Measurements from ENCODE around the gene THOC7. TPM values are rescaled to one million over a fixed set of nuclear protein-coding genes. Genes with fewer than 3 reads are reported as not detected.

Gene THOC7
- polyA plus RNA-seq, 3 donors: 22.2 to 74.8 (median 70.1) TPM

DNA sequence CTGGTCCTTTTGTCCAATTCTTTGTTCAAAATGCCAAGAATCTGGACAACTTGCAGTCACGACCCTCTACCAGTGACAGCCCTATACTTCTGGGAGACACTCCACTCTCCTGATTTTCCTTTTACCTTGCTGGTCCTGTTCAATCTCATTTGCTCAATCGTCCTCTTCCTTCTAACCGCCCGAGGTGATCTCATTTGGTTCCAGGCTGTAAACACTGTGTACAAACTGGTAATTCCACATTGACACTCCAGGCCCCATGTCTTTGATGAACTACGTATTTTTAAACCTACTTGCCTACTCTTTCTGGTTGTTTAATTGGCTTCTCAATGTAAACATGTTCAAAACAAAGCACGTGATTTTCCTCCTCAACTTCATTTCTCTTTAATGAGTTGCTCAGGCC is 68.2 kb downstream of the THOC7 start:
- TF ChIP-seq, protein P1, sequence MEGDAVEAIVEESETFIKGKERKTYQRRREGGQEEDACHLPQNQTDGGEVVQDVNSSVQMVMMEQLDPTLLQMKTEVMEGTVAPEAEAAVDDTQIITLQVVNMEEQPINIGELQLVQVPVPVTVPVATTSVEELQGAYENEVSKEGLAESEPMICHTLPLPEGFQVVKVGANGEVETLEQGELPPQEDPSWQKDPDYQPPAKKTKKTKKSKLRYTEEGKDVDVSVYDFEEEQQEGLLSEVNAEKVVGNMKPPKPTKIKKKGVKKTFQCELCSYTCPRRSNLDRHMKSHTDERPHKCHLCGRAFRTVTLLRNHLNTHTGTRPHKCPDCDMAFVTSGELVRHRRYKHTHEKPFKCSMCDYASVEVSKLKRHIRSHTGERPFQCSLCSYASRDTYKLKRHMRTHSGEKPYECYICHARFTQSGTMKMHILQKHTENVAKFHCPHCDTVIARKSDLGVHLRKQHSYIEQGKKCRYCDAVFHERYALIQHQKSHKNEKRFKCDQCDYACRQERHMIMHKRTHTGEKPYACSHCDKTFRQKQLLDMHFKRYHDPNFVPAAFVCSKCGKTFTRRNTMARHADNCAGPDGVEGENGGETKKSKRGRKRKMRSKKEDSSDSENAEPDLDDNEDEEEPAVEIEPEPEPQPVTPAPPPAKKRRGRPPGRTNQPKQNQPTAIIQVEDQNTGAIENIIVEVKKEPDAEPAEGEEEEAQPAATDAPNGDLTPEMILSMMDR (IDR thresholded peaks at IDR 0.05): no peak
- Mint-ChIP-seq H3K27me3 (ENCODE audit: low read depth in 3 of 3) (no peaks in the 10 kb centered on the region), H3K4me1 (peaks cover 2% of the 10 kb centered on the region), H3K9me3 (no peaks in the 10 kb centered on the region), H3K36me3 (no peaks in the 10 kb centered on the region), H3K27ac (no peak overlapping the region), H3K4me3 (no peak overlapping the region)
- no peaks in the 10 kb centered on the region for H3K27me3 ChIP-seq (ENCODE audit: control insufficient read depth in 2 of 2, insufficient read depth in 2 of 2, low read length in 2 of 2)
- H3K27ac ChIP-seq (ENCODE audit: low read depth in 1 of 2, low read length in 2 of 2): no peak overlapping the region
- 82% methylated on average over 6 of the region's 6 CpGs for WGBS (ENCODE audit: insufficient coverage)
- H3K79me2 ChIP-seq (ENCODE audit: insufficient read depth, low read length): no peaks in the 10 kb centered on the region
- H3K9me3 ChIP-seq (replicated peaks in 1 of 2; ENCODE audit: control insufficient read depth in 1 of 2, insufficient read depth in 1 of 2, low read length in 2 of 2): no peaks in the 10 kb centered on the region
- no peak for DNase-seq
- no peak overlapping the region for H3K4me3 ChIP-seq (replicated peaks in 1 of 3; ENCODE audit: low read depth in 2 of 3, low read length in 3 of 3)
- intact Hi-C loops (cut with micrococcal nuclease): no loop called here
- no peak overlapping the region for H3K4me2 ChIP-seq (replicated peaks; ENCODE audit: extremely low read depth, low read length, poor library complexity, severe bottlenecking)
- H3K36me3 ChIP-seq (replicated peaks in 1 of 2; ENCODE audit: control insufficient read depth in 1 of 2, insufficient read depth in 2 of 2, low read length in 2 of 2): no peaks in the 10 kb centered on the region
- H3K9ac ChIP-seq (ENCODE audit: insufficient read depth, low read length, poor library complexity, severe bottlenecking): no peak overlapping the region
- no peaks in the 10 kb centered on the region for H3K4me1 ChIP-seq (ENCODE audit: control insufficient read depth in 1 of 2, insufficient read depth in 2 of 2, low read length in 2 of 2)
- no peak overlapping the region for H2AFZ ChIP-seq (ENCODE audit: insufficient read depth, low read depth, low read length, poor library complexity, severe bottlenecking)
- no peaks in the 10 kb centered on the region for H4K20me1 ChIP-seq (ENCODE audit: insufficient read depth, low read length)

DNA sequence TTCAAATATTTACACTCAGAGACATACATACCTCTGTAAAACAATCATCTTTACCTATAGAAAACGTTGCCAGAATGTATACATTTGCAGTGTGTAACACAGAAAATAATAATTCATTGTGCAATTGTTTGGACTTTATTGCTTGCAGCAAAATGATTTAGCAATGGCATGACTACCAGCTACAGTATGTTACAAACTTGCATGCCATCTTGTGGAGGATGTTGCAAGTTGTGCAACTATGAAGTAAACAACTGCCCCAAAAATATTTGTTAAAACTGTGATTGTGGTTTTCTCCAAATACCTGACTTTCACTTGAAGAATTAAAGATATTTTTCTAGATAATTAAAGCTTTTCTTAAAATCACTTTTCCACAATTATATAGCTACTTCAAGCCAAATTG is 71.6 kb downstream of the THOC7 start:
- Histone ChIP-seq H4K20me1 (ENCODE audit: insufficient read depth, low read length) (no peaks in the 10 kb centered on the region), H3K4me2 (replicated peaks; ENCODE audit: extremely low read depth, low read length, poor library complexity, severe bottlenecking) (no peak overlapping the region), H3K27me3 (ENCODE audit: control insufficient read depth in 2 of 2, insufficient read depth in 2 of 2, low read length in 2 of 2) (no peaks in the 10 kb centered on the region), H3K4me3 (replicated peaks in 1 of 3; ENCODE audit: low read depth in 2 of 3, low read length in 3 of 3) (no peak overlapping the region), H3K27ac (ENCODE audit: low read depth in 1 of 2, low read length in 2 of 2) (no peak overlapping the region), H3K79me2 (ENCODE audit: insufficient read depth, low read length) (no peaks in the 10 kb centered on the region), H3K9me3 (replicated peaks in 1 of 2; ENCODE audit: control insufficient read depth in 1 of 2, insufficient read depth in 1 of 2, low read length in 2 of 2) (no peaks in the 10 kb centered on the region), H3K36me3 (replicated peaks in 1 of 2; ENCODE audit: control insufficient read depth in 1 of 2, insufficient read depth in 2 of 2, low read length in 2 of 2) (no peaks in the 10 kb centered on the region), H3K4me1 (ENCODE audit: control insufficient read depth in 1 of 2, insufficient read depth in 2 of 2, low read length in 2 of 2) (no peaks in the 10 kb centered on the region), H2AFZ (ENCODE audit: insufficient read depth, low read depth, low read length, poor library complexity, severe bottlenecking) (no peak overlapping the region), H3K9ac (ENCODE audit: insufficient read depth, low read length, poor library complexity, severe bottlenecking) (no peak overlapping the region)
- no CpG with 5 or more reads among the region's 1 CpG for WGBS (ENCODE audit: insufficient coverage)
- Mint-ChIP-seq H3K9me3 (peaks cover 0 to 2% (median 0%) of the 10 kb centered on the region in 7 donors), H3K27ac (no peak overlapping the region), H3K27me3 (ENCODE audit: low read depth in 3 of 3) (peaks cover 0 to 2% (median 0%) of the 10 kb centered on the region in 3 donors), H3K36me3 (no peaks in the 10 kb centered on the region), H3K4me3 (no peak overlapping the region), H3K4me1 (peaks cover 2% of the 10 kb centered on the region)
- intact Hi-C loops (cut with micrococcal nuclease): no loop called here
- TF ChIP-seq, protein P1 (IDR thresholded peaks at IDR 0.05): peak; percentile 17
- peak; percentile 22 to 51 (median 27) for DNase-seq

Small RNA genes within 50 kb of the gene (small RNA-seq; reads per million reads assigned to genes)
- gene SCAANT1 (ENCODE audit: insufficient read length, low read depth): not detected

Other genes starting within 250 kb of the THOC7 start
- not detected for gene SNTN, start 211.1 kb downstream of the THOC7 start, polyA plus RNA-seq
- not detected for gene C3orf49, start 44.5 kb downstream of the THOC7 start, polyA plus RNA-seq
- 10 to 100 TPM in 1 of 3 donors, 1 to 10 TPM in 2; 2.7 to 29.5 (median 3.2) TPM for gene ATXN7, start 62 bp upstream of the THOC7 start, polyA plus RNA-seq
- gene SCAANT1, start 48.6 kb upstream of the THOC7 start, polyA plus RNA-seq: not detected
- gene PSMD6, start 159.7 kb upstream of the THOC7 start, polyA plus RNA-seq: 100 to 1,000 TPM in 2 of 3 donors, 10 to 100 TPM in 1; 54.6 to 135 (median 101) TPM

Measured in CD14-positive monocyte (primary cell).